ENCODE measurements around the gene PHYKPL.
A peak's percentile ranks its signal among the peaks of the same experiment; 100 is the strongest.

The PHYKPL gene

GRCh38 chr5:178232124-178232919 is at the start of gene PHYKPL:
Gene PHYKPL, minus strand, starts transcription at chr5:178232802. Its CDS starts 252 bp downstream, at chr5:178232550.
- peak; percentile 55 for DNase-seq (ENCODE audit: low spot score)

GRCh38 chr5:178282391-178282790 is 49.8 kb upstream of the PHYKPL start:
- DNase-seq (ENCODE audit: low spot score) = no peak

GRCh38 chr5:178281331-178281730 is 48.7 kb upstream of the PHYKPL start:
- no peak for DNase-seq (ENCODE audit: low spot score)

- no peak for DNase-seq (ENCODE audit: low spot score)
These were observed 48.0 kb upstream of the PHYKPL start for GRCh38 chr5:178280631-178281030.

- DNase-seq (ENCODE audit: low spot score) = peak; percentile 85
These were observed 47.3 kb upstream of the PHYKPL start for GRCh38 chr5:178279723-178280438.

GRCh38 chr5:178279026-178279722 is 46.6 kb upstream of the PHYKPL start:
- no peak for DNase-seq (ENCODE audit: low spot score)

GRCh38 chr5:178278358-178279023 is 45.9 kb upstream of the PHYKPL start:
- no peak for DNase-seq (ENCODE audit: low spot score)

GRCh38 chr5:178277866-178278265 is 45.3 kb upstream of the PHYKPL start:
- DNase-seq (ENCODE audit: low spot score) = no peak

- no peak for DNase-seq (ENCODE audit: low spot score)
These were observed 44.7 kb upstream of the PHYKPL start for GRCh38 chr5:178277346-178277745.

- DNase-seq (ENCODE audit: low spot score) = no peak
These were observed 42.4 kb upstream of the PHYKPL start for GRCh38 chr5:178274781-178275537.

GRCh38 chr5:178273665-178274541 is 41.3 kb upstream of the PHYKPL start:
- no peak for DNase-seq (ENCODE audit: low spot score)

- no peak for DNase-seq (ENCODE audit: low spot score)
These were observed 40.4 kb upstream of the PHYKPL start for GRCh38 chr5:178273041-178273440.

GRCh38 chr5:178272591-178272990 is 40.0 kb upstream of the PHYKPL start:
- DNase-seq (ENCODE audit: low spot score) = no peak

- DNase-seq (ENCODE audit: low spot score) = no peak
These were observed 39.3 kb upstream of the PHYKPL start for GRCh38 chr5:178271726-178272479.

GRCh38 chr5:178271231-178271630 is 38.6 kb upstream of the PHYKPL start:
- no peak for DNase-seq (ENCODE audit: low spot score)

GRCh38 chr5:178269499-178269898 is 36.9 kb upstream of the PHYKPL start:
- DNase-seq (ENCODE audit: low spot score) = no peak

- no peak for DNase-seq (ENCODE audit: low spot score)
These were observed 35.3 kb upstream of the PHYKPL start for GRCh38 chr5:178267876-178268275.

- DNase-seq (ENCODE audit: low spot score) = no peak
These were observed 34.6 kb upstream of the PHYKPL start for GRCh38 chr5:178267245-178267644.

GRCh38 chr5:178266581-178266980 is 34.0 kb upstream of the PHYKPL start:
- no peak for DNase-seq (ENCODE audit: low spot score)

- no peak for DNase-seq (ENCODE audit: low spot score)
These were observed 33.1 kb upstream of the PHYKPL start for GRCh38 chr5:178265746-178266145.

All from globus pallidus (tissue), 1 donor.